ENCODE results near the gene COL6A5. TPM values are rescaled to one million over a fixed set of nuclear protein-coding genes. Genes with fewer than 3 reads are reported as not detected.

The COL6A5 gene
- total RNA-seq, 1 experiment from 2014 or later, result not detected

GRCh38 chr3:130517602-130518001 is 172.1 kb downstream of the COL6A5 start:
- no peak overlapping the region for H3K27ac Mint-ChIP-seq (ENCODE audit: unreplicated experiment)
- no peak overlapping the region for H3K4me3 Mint-ChIP-seq (ENCODE audit: unreplicated experiment)
- Histone ChIP-seq H3K4me3 (ENCODE audit: low read depth, low read length) (no peak overlapping the region), H3K27me3 (replicated peaks; ENCODE audit: control insufficient read depth, insufficient read depth, low read length) (no peaks in the 10 kb centered on the region), H3K36me3 (ENCODE audit: control insufficient read depth, insufficient read depth, low read length) (no peaks in the 10 kb centered on the region), H3K9me3 (no peaks in the 10 kb centered on the region), H3K4me1 (no peaks in the 10 kb centered on the region)
- no peaks in the 10 kb centered on the region for H3K9me3 Mint-ChIP-seq (ENCODE audit: unreplicated experiment)
- no peak for TF ChIP-seq CTCF (IDR thresholded peaks at IDR 0.05; ENCODE audit: insufficient read depth in 1 of 2, low read depth in 1 of 2, low read length in 1 of 2, severe bottlenecking in 1 of 2, unreplicated experiment in 1 of 2)
- CTCF ChIA-PET, result no interaction called here
- H3K4me1 Mint-ChIP-seq (ENCODE audit: low read depth, unreplicated experiment), result no peaks in the 10 kb centered on the region
- DNase-seq, result no peak
- H3K27me3 Mint-ChIP-seq (ENCODE audit: insufficient read depth, unreplicated experiment), result peaks cover 21% of the 10 kb centered on the region
- no peaks in the 10 kb centered on the region for H3K36me3 Mint-ChIP-seq (ENCODE audit: insufficient read depth, unreplicated experiment)
- POLR2A ChIA-PET, result no interaction called here
- intact Hi-C loops (cut with micrococcal nuclease; ENCODE audit: unreplicated experiment), result no loop called here
- BruUV-seq (replicated peaks), result no TSS peak

- Histone ChIP-seq H3K36me3 (ENCODE audit: control insufficient read depth, insufficient read depth, low read length) (no peaks in the 10 kb centered on the region), H3K4me3 (ENCODE audit: low read depth, low read length) (no peak overlapping the region), H3K9me3 (no peaks in the 10 kb centered on the region), H3K4me1 (no peaks in the 10 kb centered on the region), H3K27me3 (replicated peaks; ENCODE audit: control insufficient read depth, insufficient read depth, low read length) (no peaks in the 10 kb centered on the region; the same call in 1 of the 2 replicates)
- Mint-ChIP-seq H3K4me3 (ENCODE audit: unreplicated experiment) (no peak overlapping the region), H3K9me3 (ENCODE audit: unreplicated experiment) (no peaks in the 10 kb centered on the region), H3K27ac (ENCODE audit: unreplicated experiment) (no peak overlapping the region), H3K27me3 (ENCODE audit: insufficient read depth, unreplicated experiment) (peaks cover 27% of the 10 kb centered on the region), H3K4me1 (ENCODE audit: low read depth, unreplicated experiment) (no peaks in the 10 kb centered on the region), H3K36me3 (ENCODE audit: insufficient read depth, unreplicated experiment) (no peaks in the 10 kb centered on the region)
- DNase-seq, result no peak
- BruUV-seq (replicated peaks), result no TSS peak
- CTCF ChIA-PET, result no interaction called here
- POLR2A ChIA-PET, result no interaction called here
- no peak for TF ChIP-seq CTCF (IDR thresholded peaks at IDR 0.05; ENCODE audit: insufficient read depth in 1 of 2, low read depth in 1 of 2, low read length in 1 of 2, severe bottlenecking in 1 of 2, unreplicated experiment in 1 of 2)
- intact Hi-C loops (cut with micrococcal nuclease; ENCODE audit: unreplicated experiment), result no loop called here
Measured at GRCh38 chr3:130519754-130520153, 174.3 kb downstream of the COL6A5 start.

GRCh38 chr3:130522399-130522798 is 176.9 kb downstream of the COL6A5 start:
- no peaks in the 10 kb centered on the region for H3K36me3 ChIP-seq (ENCODE audit: control insufficient read depth, insufficient read depth, low read length)
- H3K4me1 ChIP-seq, result no peaks in the 10 kb centered on the region
- no TSS peak for BruUV-seq (replicated peaks)
- H3K9me3 ChIP-seq, result no peaks in the 10 kb centered on the region
- H3K27ac Mint-ChIP-seq (ENCODE audit: unreplicated experiment), result no peak overlapping the region
- no peak overlapping the region for H3K4me3 Mint-ChIP-seq (ENCODE audit: unreplicated experiment)
- H3K4me1 Mint-ChIP-seq (ENCODE audit: low read depth, unreplicated experiment), result no peaks in the 10 kb centered on the region
- H3K36me3 Mint-ChIP-seq (ENCODE audit: insufficient read depth, unreplicated experiment), result no peaks in the 10 kb centered on the region
- H3K27me3 Mint-ChIP-seq (ENCODE audit: insufficient read depth, unreplicated experiment), result peaks cover 31% of the 10 kb centered on the region
- intact Hi-C loops (cut with micrococcal nuclease; ENCODE audit: unreplicated experiment), result no loop called here
- no peak for DNase-seq
- TF ChIP-seq CTCF (IDR thresholded peaks at IDR 0.05; ENCODE audit: insufficient read depth in 1 of 2, low read depth in 1 of 2, low read length in 1 of 2, severe bottlenecking in 1 of 2, unreplicated experiment in 1 of 2), result no peak
- POLR2A ChIA-PET, result no interaction called here
- no peak overlapping the region for H3K4me3 ChIP-seq (ENCODE audit: low read depth, low read length)
- CTCF ChIA-PET, result no interaction called here
- H3K27me3 ChIP-seq (replicated peaks; ENCODE audit: control insufficient read depth, insufficient read depth, low read length), result peaks cover 2% of the 10 kb centered on the region; the same call in 1 of the 2 replicates
- H3K9me3 Mint-ChIP-seq (ENCODE audit: unreplicated experiment), result no peaks in the 10 kb centered on the region

Data from Caco-2 (cell line).